Measurements from ENCODE around the gene LIN7B. TPM values are rescaled to one million over a fixed set of nuclear protein-coding genes. Genes with fewer than 3 reads are reported as not detected.

LIN7B gene
- total and polyA plus RNA-seq, 2 of the 13 experiments (the other 11 are each of a cell fraction or from before 2014, with no cell fraction given), result 5.3 to 7.6 TPM

- TF ChIP-seq MXD1 (CRISPR knock-in tag; IDR thresholded peaks at IDR 0.05) (peak; percentile 79; the same call in 1 of the 2 replicates), ZFP62 (CRISPR knock-in tag; IDR thresholded peaks at IDR 0.05) (no peak), FOXJ3 (CRISPR knock-in tag; IDR thresholded peaks at IDR 0.05; ENCODE audit: borderline replicate concordance) (no peak), HHEX (CRISPR knock-in tag; IDR thresholded peaks at IDR 0.05) (no peak), ZFY (CRISPR knock-in tag; IDR thresholded peaks at IDR 0.05) (peak; percentile 79), ZNF44 (CRISPR knock-in tag; IDR thresholded peaks at IDR 0.05) (no peak), FOSL2 (CRISPR knock-in tag; IDR thresholded peaks at IDR 0.05) (peak; percentile 45), FOXA1 (IDR thresholded peaks at IDR 0.05) (no peak), FOXA1 (CRISPR knock-in tag; IDR thresholded peaks at IDR 0.05) (no peak), SNAI1 (CRISPR knock-in tag; IDR thresholded peaks at IDR 0.05; ENCODE audit: borderline replicate concordance) (no peak), ZNF17 (CRISPR knock-in tag; IDR thresholded peaks at IDR 0.05) (no peak), ZNF780A (CRISPR knock-in tag; IDR thresholded peaks at IDR 0.05) (no peak), ZMYM4 (CRISPR knock-in tag; IDR thresholded peaks at IDR 0.05) (peak; percentile 32; the same call in 1 of the 2 replicates), JDP2 (CRISPR knock-in tag; IDR thresholded peaks at IDR 0.05; ENCODE audit: borderline replicate concordance) (no peak; the same call in 1 of the 2 replicates), ZNF574 (CRISPR knock-in tag; IDR thresholded peaks at IDR 0.05) (peak; percentile 75), YY1 (IDR thresholded peaks at IDR 0.05; ENCODE audit: insufficient read depth, insufficient replicate concordance, low read depth, low read length) (peak; percentile 7), SALL2 (CRISPR knock-in tag; IDR thresholded peaks at IDR 0.05) (no peak; the same call in none of the 2 replicates), GLI4 (CRISPR knock-in tag; IDR thresholded peaks at IDR 0.05; ENCODE audit: borderline replicate concordance) (no peak), TARDBP (CRISPR knock-in tag; IDR thresholded peaks at IDR 0.05) (peak; percentile 29; the same call in 1 of the 2 replicates), ZNF790 (CRISPR knock-in tag; IDR thresholded peaks at IDR 0.05; ENCODE audit: borderline replicate concordance) (0 out of 2 replicates have a peak, but pooled peaks have one; percentile 57), PPARG (CRISPR knock-in tag; conservative IDR thresholded peaks at IDR 0.05) (0 out of 2 replicates have a peak, but pooled peaks have one; percentile 52), DR1 (CRISPR knock-in tag; IDR thresholded peaks at IDR 0.05) (no peak), ZBTB4 (CRISPR knock-in tag; IDR thresholded peaks at IDR 0.05; ENCODE audit: borderline replicate concordance) (no peak)
These were observed 5.5 kb downstream of the LIN7B start, which contains the start of gene PPFIA3 (continued) for GRCh38 chr19:49119411-49120324.

Data from HepG2 (cell line).